Ishikawa (cell line): ENCODE measurements around the gene IMPA2.

Experiments
- CEBPB ChIP-seq: IDR thresholded peaks from 2 replicates; pipeline ENCODE4 v1.6.1; 2012
- CREB1 ChIP-seq: IDR thresholded peaks from 2 replicates; pipeline ENCODE4 v1.6.1; 2012; ENCODE audit warnings: low read depth
- EGR1 ChIP-seq: IDR thresholded peaks from 2 replicates; pipeline ENCODE4 v1.6.1; 2012
- EP300 ChIP-seq: IDR thresholded peaks from 2 replicates; pipeline ENCODE4 v1.6.1; 2012; ENCODE audit warnings: borderline replicate concordance
- FOXM1 ChIP-seq: IDR thresholded peaks from 2 replicates; pipeline ENCODE4 v1.6.1; 2012; ENCODE audit warnings: low read depth, borderline replicate concordance
- MAX ChIP-seq: IDR thresholded peaks from 2 replicates; pipeline ENCODE4 v1.6.1; 2012
- NFIC ChIP-seq: IDR thresholded peaks from 2 replicates; pipeline ENCODE4 v1.6.1; 2012
- RAD21 ChIP-seq: IDR thresholded peaks from 2 replicates; pipeline ENCODE4 v1.6.1; 2012; ENCODE audit warnings: low read depth
- REST ChIP-seq: IDR thresholded peaks from 2 replicates; pipeline ENCODE4 v1.6.1; 2012; ENCODE audit warnings: low read depth, mild to moderate bottlenecking
- TAF1 ChIP-seq: IDR thresholded peaks from 2 replicates; pipeline ENCODE4 v1.6.1; 2012; ENCODE audit warnings: low read depth, mild to moderate bottlenecking
- TCF12 ChIP-seq: IDR thresholded peaks from 2 replicates; pipeline ENCODE4 v1.6.1; 2012; ENCODE audit warnings: low read depth
- TEAD4 ChIP-seq: IDR thresholded peaks from 2 replicates; pipeline ENCODE4 v1.6.1; 2012
- USF1 ChIP-seq: IDR thresholded peaks from 2 replicates; pipeline ENCODE4 v1.6.1; 2012
- YY1 ChIP-seq: IDR thresholded peaks from 2 replicates; pipeline ENCODE4 v1.6.1; 2012; ENCODE audit warnings: low read depth
- ZBTB7A ChIP-seq: IDR thresholded peaks from 2 replicates; pipeline ENCODE4 v1.6.1; 2012; ENCODE audit warnings: low read depth

The IMPA2 gene

GRCh38 chr18:12001421-12001820, 20.1 kb downstream of the IMPA2 start:
- no peak for TF ChIP-seq FOXM1
- no peak for TF ChIP-seq RAD21
- no peak for TF ChIP-seq CREB1
- no peak for TF ChIP-seq REST
- no peak for TF ChIP-seq TEAD4
- TF ChIP-seq EGR1 = no peak
- no peak for TF ChIP-seq USF1
- TF ChIP-seq NFIC = no peak

GRCh38 chr18:12003894-12004293, 22.6 kb downstream of the IMPA2 start:
- TF ChIP-seq CEBPB = no peak
- TF ChIP-seq TCF12 = no peak
- TF ChIP-seq TAF1 = no peak
- no peak for TF ChIP-seq REST
- TF ChIP-seq RAD21 = no peak
- TF ChIP-seq FOXM1 = no peak
- TF ChIP-seq YY1 = no peak
- no peak for TF ChIP-seq EP300
- no peak for TF ChIP-seq USF1
- no peak for TF ChIP-seq NFIC
- TF ChIP-seq TEAD4 = no peak
- no peak for TF ChIP-seq EGR1
- no peak for TF ChIP-seq MAX

- TF ChIP-seq CREB1 (no peak), ZBTB7A (no peak), NFIC (no peak), FOXM1 (no peak), YY1 (no peak), EGR1 (no peak), TCF12 (no peak), TEAD4 (no peak), CEBPB (no peak), USF1 (no peak), RAD21 (no peak), MAX (no peak), EP300 (no peak), TAF1 (no peak), REST (no peak)
Measured at GRCh38 chr18:12005538-12006487, 24.5 kb downstream of the IMPA2 start.

- TF ChIP-seq NFIC (no peak), FOXM1 (no peak), TEAD4 (no peak)
Measured at GRCh38 chr18:12006488-12006840, 25.2 kb downstream of the IMPA2 start.
